IMR-90 (cell line): ENCODE measurements around the gene RAB6A. TPM values are rescaled to one million over a fixed set of nuclear protein-coding genes. Genes with fewer than 3 reads are reported as not detected.

ENCODE experiments used
- ATAC-seq: fragments of 200-7000 bp; cut with Tn5 transposase; 2 replicates; pipeline ENCODE4 v1.9.1; 2020; ENCODE audit warnings: low read depth, mild to moderate bottlenecking, moderate library complexity
- BruUV-seq: library from RNA; stranded (reverse); fragments of 400-500 nt; replicated peaks from 2 replicates; lab custom pipeline; 2021; lab: Mats Ljungman, UMichigan
- CTCF ChIA-PET: fragments of 300-600 bp; formaldehyde crosslinking; extraction: SDS; loops from one replicate; lab custom pipeline; 2021; ENCODE audit warnings: antibody characterized with exemption; lab: Yijun Ruan, JAX
- POLR2A ChIA-PET: fragments of 300-600 bp; sonication (Branson Sonifier 250); formaldehyde crosslinking; loops from one replicate; lab custom pipeline; 2022; ENCODE audit warnings: antibody characterized with exemption; ENCODE audit not compliant: unreplicated experiment; lab: Charles Lee
- DNase-seq: peaks from one replicate; pipeline ENCODE4 v3.0.0; 2013
- H2AFZ ChIP-seq: replicated peaks from 2 replicates; pipeline ENCODE3; 2013; ENCODE audit warnings: low read length, mild to moderate bottlenecking; ENCODE audit not compliant: poor library complexity
- H2AK5ac ChIP-seq: 2 replicates; pipeline ENCODE4 v1.6.1; 2013; ENCODE audit warnings: low read depth, low read length, inconsistent platforms
- H2AK9ac ChIP-seq: replicated peaks from 2 replicates; pipeline ENCODE3; 2013; ENCODE audit warnings: mild to moderate bottlenecking, low read depth, low read length, moderate library complexity; ENCODE audit not compliant: poor library complexity
- H2BK120ac ChIP-seq: 2 replicates; pipeline ENCODE4 v1.6.1; 2013; ENCODE audit warnings: low read depth, low read length, inconsistent platforms
- H2BK15ac ChIP-seq: 3 replicates; pipeline ENCODE4 v1.6.1; 2013; ENCODE audit warnings: low read depth, low read length, inconsistent platforms
- H2BK20ac ChIP-seq: 2 replicates; pipeline ENCODE4 v1.6.1; 2013; ENCODE audit warnings: low read depth, mild to moderate bottlenecking, inconsistent platforms, low read length, moderate library complexity
- H2BK5ac ChIP-seq: 2 replicates; pipeline ENCODE4 v1.6.1; 2013; ENCODE audit warnings: mild to moderate bottlenecking, low read depth, low read length, inconsistent platforms; ENCODE audit not compliant: poor library complexity, severe bottlenecking
- H3K14ac ChIP-seq: replicated peaks from 2 replicates; pipeline ENCODE4 v1.6.1; 2013; ENCODE audit warnings: low read depth, low read length, inconsistent platforms
- H3K18ac ChIP-seq: 2 replicates; pipeline ENCODE4 v1.6.1; 2013; ENCODE audit warnings: low read depth, low read length, control low read depth
- H3K23ac ChIP-seq: 2 replicates; pipeline ENCODE4 v1.6.1; 2013; ENCODE audit warnings: low read depth, low read length, inconsistent platforms
- H3K27ac ChIP-seq: 2 replicates; pipeline ENCODE4 v1.5.1; 2013; ENCODE audit warnings: mild to moderate bottlenecking, control low read depth, low read length; ENCODE audit not compliant: insufficient read depth
- H3K27me3 ChIP-seq: 2 replicates; pipeline ENCODE4 v1.6.1; 2013; ENCODE audit warnings: low read length; ENCODE audit not compliant: control insufficient read depth, insufficient read depth
- H3K36me3 ChIP-seq: 2 replicates; pipeline ENCODE4 v1.6.1; 2013; ENCODE audit warnings: low read length, mixed read lengths; ENCODE audit not compliant: control insufficient read depth, insufficient read depth
- H3K4ac ChIP-seq: 2 replicates; pipeline ENCODE4 v1.6.1; 2013; ENCODE audit warnings: low read depth, low read length, inconsistent platforms
- H3K4me1 ChIP-seq: 2 replicates; pipeline ENCODE4 v1.6.1; 2013; ENCODE audit warnings: low read length, mixed read lengths; ENCODE audit not compliant: control insufficient read depth, insufficient read depth
- H3K4me2 ChIP-seq: 2 replicates; pipeline ENCODE4 v1.6.1; 2013; ENCODE audit warnings: low read depth, mild to moderate bottlenecking, control low read depth, low read length, moderate library complexity
- H3K4me3 ChIP-seq: 2 replicates; pipeline ENCODE4 v1.5.1; 2013; ENCODE audit warnings: low read depth, mild to moderate bottlenecking, control low read depth, low read length, moderate library complexity; ENCODE audit not compliant: insufficient read depth
- H3K56ac ChIP-seq: 2 replicates; pipeline ENCODE4 v1.6.1; 2013; ENCODE audit warnings: low read length, inconsistent platforms; ENCODE audit not compliant: insufficient read depth; ENCODE audit errors: extremely low read depth
- H3K79me1 ChIP-seq, 2 experiments: 2 replicates each; pipeline ENCODE4 v1.6.1; 2013; ENCODE audit warnings: low read length in 2 of 2, inconsistent platforms in 1 of 2, low read depth in 1 of 2
- H3K9ac ChIP-seq: 2 replicates; pipeline ENCODE4 v1.6.1; 2013; ENCODE audit warnings: low read depth, low read length, control low read depth
- H3K9me1 ChIP-seq: 2 replicates; pipeline ENCODE4 v1.6.1; 2013; ENCODE audit warnings: low read length, inconsistent platforms; ENCODE audit not compliant: insufficient read depth
- H3K9me3 ChIP-seq: 2 replicates; pipeline ENCODE4 v1.6.1; 2013; ENCODE audit warnings: low read length; ENCODE audit not compliant: control insufficient read depth, insufficient read depth
- H4K20me1 ChIP-seq: 2 replicates; pipeline ENCODE4 v1.6.1; 2013; ENCODE audit warnings: low read length, inconsistent platforms; ENCODE audit not compliant: insufficient read depth
- H4K5ac ChIP-seq: 2 replicates; pipeline ENCODE4 v1.6.1; 2013; ENCODE audit warnings: mild to moderate bottlenecking, low read depth, low read length, control low read depth
- H4K8ac ChIP-seq, 2 experiments: 2 replicates each; pipeline ENCODE4 v1.6.1; 2013; ENCODE audit warnings: low read depth in 2 of 2, low read length in 2 of 2, control low read depth in 1 of 2, inconsistent platforms in 1 of 2
- H4K91ac ChIP-seq: 2 replicates; pipeline ENCODE4 v1.6.1; 2013; ENCODE audit warnings: low read depth, low read length, inconsistent platforms; ENCODE audit not compliant: insufficient read depth
- BHLHE40 ChIP-seq: fragments of 150-350 bp; IDR thresholded peaks from 2 replicates; pipeline ENCODE4 v1.6.1; 2016; ENCODE audit warnings: mild to moderate bottlenecking, low read depth, low read length
- CEBPB ChIP-seq: IDR thresholded peaks from 2 replicates; pipeline ENCODE4 v1.6.1; 2012; ENCODE audit warnings: low read depth, low read length, improper control_type of control experiment
- CHD1 ChIP-seq: IDR thresholded peaks from 2 replicates; pipeline ENCODE4 v1.6.1; 2012; ENCODE audit warnings: low read depth, low read length, improper control_type of control experiment
- CTCF ChIP-seq: conservative IDR thresholded peaks from 2 replicates; pipeline ENCODE4 v1.5.1; 2012; ENCODE audit warnings: mild to moderate bottlenecking, low read depth, low read length, improper control_type of control experiment
- ELK1 ChIP-seq: fragments of 150-350 bp; IDR thresholded peaks from 2 replicates; pipeline ENCODE4 v1.6.1; 2016; ENCODE audit warnings: low read depth, mild to moderate bottlenecking, low read length, moderate library complexity, borderline replicate concordance
- FOS ChIP-seq: fragments of 150-350 bp; IDR thresholded peaks from 2 replicates; pipeline ENCODE4 v1.6.1; 2016; ENCODE audit warnings: low read depth, low read length
- MAFK ChIP-seq: IDR thresholded peaks from 2 replicates; pipeline ENCODE4 v1.6.1; 2012; ENCODE audit warnings: low read depth, low read length, improper control_type of control experiment
- MAZ ChIP-seq: IDR thresholded peaks from 2 replicates; pipeline ENCODE4 v1.6.1; 2012; ENCODE audit warnings: low read depth, mild to moderate bottlenecking, low read length, improper control_type of control experiment, moderate library complexity, borderline replicate concordance
- MXI1 ChIP-seq: IDR thresholded peaks from 2 replicates; pipeline ENCODE4 v1.6.1; 2012; ENCODE audit warnings: low read depth, mild to moderate bottlenecking, low read length, moderate library complexity, borderline replicate concordance
- NFE2L2 ChIP-seq: fragments of 150-350 bp; IDR thresholded peaks from 2 replicates; pipeline ENCODE4 v1.6.1; 2016; ENCODE audit warnings: low read depth, mild to moderate bottlenecking, low read length
- POLR2A ChIP-seq: IDR thresholded peaks from 2 replicates; pipeline ENCODE4 v1.6.1; 2012; ENCODE audit warnings: mild to moderate bottlenecking, low read depth, low read length
- RAD21 ChIP-seq: IDR thresholded peaks from 2 replicates; pipeline ENCODE4 v1.6.1; 2012; ENCODE audit warnings: low read length, improper control_type of control experiment
- RCOR1 ChIP-seq: IDR thresholded peaks from 2 replicates; pipeline ENCODE4 v1.6.1; 2012; ENCODE audit warnings: mild to moderate bottlenecking, low read length, improper control_type of control experiment; ENCODE audit not compliant: insufficient replicate concordance
- RFX5 ChIP-seq: IDR thresholded peaks from 2 replicates; pipeline ENCODE4 v1.8.0; 2012; ENCODE audit warnings: low read depth, mild to moderate bottlenecking, low read length, moderate library complexity
- SMC3 ChIP-seq: fragments of 150-350 bp; IDR thresholded peaks from 2 replicates; pipeline ENCODE4 v1.6.1; 2016; ENCODE audit warnings: low read depth, mild to moderate bottlenecking, antibody characterized with exemption, low read length, moderate library complexity
- USF2 ChIP-seq: fragments of 150-350 bp; IDR thresholded peaks from 2 replicates; pipeline ENCODE4 v1.6.1; 2017; ENCODE audit warnings: mild to moderate bottlenecking, antibody characterized with exemption, low read length, low read depth
- WGBS, 2 experiments: methylation state at CpG; one replicate each; pipeline versions ENCODE4 v1.1.5 to v1.1.7; 2013; ENCODE audit warnings: missing lambda C conversion rate in 2 of 2; ENCODE audit not compliant: insufficient read length in 1 of 2; ENCODE audit errors: extremely low coverage in 2 of 2; 5-methylcytosine and 5-hydroxymethylcytosine counted together
- dilution Hi-C: fragments of 300-500 bp; cut with HindIII; formaldehyde crosslinking; loops from one replicate; pipeline ENCODE4 v1.14.3; 2018; ENCODE audit warnings: low sequenced_read_pairs; ENCODE audit not compliant: unreplicated experiment
- in situ Hi-C: fragments of 300-500 bp; cut with MboI; formaldehyde crosslinking; loops from 3 replicates; pipeline ENCODE4 v1.14.3; 2019; ENCODE audit warnings: low sequenced_read_pairs, inconsistent platforms, mixed read lengths
- intact Hi-C: fragments of 100-400 bp; cut with micrococcal nuclease; formaldehyde crosslinking; loops from 2 replicates; pipeline ENCODE4 v1.10.0; 2022
- polyA plus RNA-seq, 3 experiments: library from polyadenylated mRNA; depleted of rRNA; stranded (reverse); fragments of >200 nt; gene quantifications; 2 replicates each; pipeline ENCODE4 v1.2.3, GENCODE V29; 2012; ENCODE audit warnings: low replicate concordance in 1 of 3
- total RNA-seq: library from RNA; depleted of rRNA; stranded (reverse); fragments of >200 nt; gene quantifications from 2 replicates; pipeline ENCODE4 v1.2.3, GENCODE V29; 2012

RAB6A gene
- total and polyA plus RNA-seq, 2 of the 4 experiments (the other 2 are of a cell fraction), result 65.5 to 81.0 TPM

- dilution Hi-C loops, result no loop called here
- no CpG with 5 or more reads among the region's 1 CpG for WGBS, 2 experiments
- ATAC-seq, result no peak
These were observed 5.9 kb upstream of the RAB6A start for GRCh38 chr11:73766763-73767162.

More at GRCh38 chr11:73766763-73767162, 5.9 kb upstream of the RAB6A start:
- Histone ChIP-seq H2AFZ (no peak overlapping the region), H4K8ac (no peak overlapping the region), H3K23ac (no peak overlapping the region), H3K56ac (no peak overlapping the region), H3K36me3 (no peaks in the 10 kb centered on the region), H3K18ac (no peak overlapping the region), H4K91ac (no peak overlapping the region), H2BK120ac (no peak overlapping the region), H2AK9ac (no peak overlapping the region), H3K27ac (no peak overlapping the region), H2AK5ac (no peak overlapping the region), H3K4me2 (no peak overlapping the region), H3K4ac (no peak overlapping the region), H3K9ac (no peak overlapping the region), H3K4me3 (no peak overlapping the region), H3K14ac (no peak overlapping the region), H3K9me1 (no peaks in the 10 kb centered on the region), H3K27me3 (peaks cover 2% of the 10 kb centered on the region), H2BK5ac (no peak overlapping the region), H3K9me3 (no peaks in the 10 kb centered on the region), H3K79me1 (no peaks in the 10 kb centered on the region), H3K4me1 (no peaks in the 10 kb centered on the region), H4K20me1 (no peaks in the 10 kb centered on the region), H4K5ac (no peak overlapping the region), H2BK15ac (no peak overlapping the region), H2BK20ac (no peak overlapping the region)
- in situ Hi-C loops, result no loop called here
- no TSS peak for BruUV-seq
- TF ChIP-seq NFE2L2 (no peak), MAZ (no peak), CHD1 (no peak), FOS (no peak), CTCF (no peak), CEBPB (no peak), BHLHE40 (no peak), RAD21 (no peak), MAFK (no peak), POLR2A (no peak), MXI1 (no peak), USF2 (no peak), ELK1 (no peak), SMC3 (no peak), RFX5 (no peak), RCOR1 (no peak)
- intact Hi-C loops, result no loop called here
- ChIA-PET POLR2A (no interaction called here), CTCF (interaction anchor here (1.5 kb wide), 1 partner anchor 13 kb away, joined by 5 read pairs; no protein-coding TSS in a partner anchor)
- DNase-seq, result no peak
